K562 (cell line): ENCODE results near the gene CSTB.

Experiments
- BCL6 ChIP-seq: fragments of 250-450 bp; sonication (Bioruptor Pico); IDR thresholded peaks from 2 replicates; pipeline ENCODE4 v1.4.0; 2020
- CXXC5 ChIP-seq: fragments of 250-450 bp; sonication (Bioruptor Pico); IDR thresholded peaks from 2 replicates; pipeline ENCODE4 v1.8.0; 2022; ENCODE audit warnings: inconsistent platforms, mild to moderate bottlenecking, moderate library complexity
- FOS ChIP-seq: IDR thresholded peaks from 3 replicates; pipeline ENCODE4 v1.6.1; 2011; ENCODE audit not compliant: insufficient read length; ENCODE audit errors: extremely low read depth
- NCOR1 ChIP-seq: fragments of 450-650 bp; IDR thresholded peaks from 2 replicates; pipeline ENCODE4 v1.6.1; 2016; ENCODE audit warnings: mild to moderate bottlenecking, moderate library complexity
- RFX7 ChIP-seq: fragments of 250-450 bp; sonication (Bioruptor Pico); IDR thresholded peaks from 2 replicates; pipeline ENCODE4 v1.5.1; 2021; ENCODE audit warnings: mild to moderate bottlenecking
- SMARCC2 ChIP-seq: fragments of 450-650 bp; IDR thresholded peaks from 2 replicates; pipeline ENCODE4 v1.6.1; 2017; ENCODE audit warnings: antibody characterized with exemption, moderate library complexity, mild to moderate bottlenecking, low read depth
- SREBF2 ChIP-seq: sonication (generic); formaldehyde crosslinking; IDR thresholded peaks from 2 replicates; pipeline ENCODE4 v1.4.0; 2020; ENCODE audit warnings: mild to moderate bottlenecking, missing genetic modification reagents
- TEAD1 ChIP-seq, 2 experiments: fragments of 450-650 bp in 1 of 2; sonication (generic) in 1 of 2; formaldehyde crosslinking; IDR thresholded peaks; 2 replicates each; pipeline versions ENCODE4 v1.4.0 to v1.8.0; 2020 to 2022; ENCODE audit warnings: mild to moderate bottlenecking in 2 of 2, missing genetic modification reagents in 1 of 2
- ZNF217 ChIP-seq: sonication (generic); formaldehyde crosslinking; IDR thresholded peaks from 2 replicates; pipeline ENCODE4 v1.8.0; 2022; ENCODE audit warnings: mild to moderate bottlenecking, missing genetic modification reagents
- TF ChIP-seq, protein P1 (sequence below), 3 experiments: IDR thresholded peaks in 2 of 3; conservative IDR thresholded peaks in 1 of 3; 2 replicates each; pipeline ENCODE4 v1.5.1; 2011 to 2012; ENCODE audit warnings: low read length in 3 of 3, mild to moderate bottlenecking in 3 of 3, control low read depth in 2 of 3, improper control_type of control experiment in 1 of 3, inconsistent platforms in 1 of 3, low read depth in 1 of 3, mixed read lengths in 1 of 3, moderate library complexity in 1 of 3; ENCODE audit not compliant: insufficient read depth in 2 of 3
- TF ChIP-seq, protein P2 (sequence below): fragments of 250-450 bp; sonication (Bioruptor Pico); IDR thresholded peaks from 2 replicates; pipeline ENCODE4 v1.5.0; 2022; ENCODE audit warnings: mild to moderate bottlenecking
- TF ChIP-seq, protein P3 (sequence below): fragments of 250-450 bp; sonication (Bioruptor Pico); IDR thresholded peaks from 2 replicates; pipeline ENCODE4 v1.5.0; 2021; ENCODE audit warnings: mild to moderate bottlenecking, borderline replicate concordance
- TF ChIP-seq, protein P4 (sequence below): fragments of 450-650 bp; IDR thresholded peaks from 2 replicates; pipeline ENCODE4 v1.7.0; 2016; ENCODE audit warnings: borderline replicate concordance

DNA sequence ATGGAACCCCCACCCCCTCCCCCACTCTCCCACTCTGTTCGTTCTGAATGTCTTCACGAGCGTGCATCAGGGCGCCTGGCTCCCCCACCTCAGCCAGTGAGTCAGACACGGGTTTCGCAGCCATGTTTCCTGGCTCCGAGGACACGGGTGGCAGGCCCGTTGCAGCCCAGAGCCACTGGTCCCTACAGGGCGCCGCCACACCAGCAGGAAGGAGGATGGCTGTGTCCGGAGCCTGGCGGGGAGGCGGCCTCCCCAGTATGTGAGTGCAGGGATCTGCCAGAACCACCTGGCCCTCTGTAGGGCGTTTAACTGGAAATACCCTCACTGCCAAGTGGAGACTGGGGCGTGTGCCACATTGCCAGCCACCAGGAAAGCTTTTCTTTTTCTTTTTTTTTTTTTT is 18.5 kb downstream of the CSTB start:
- TF ChIP-seq FOS, result no peak
- TF ChIP-seq, protein P1, sequence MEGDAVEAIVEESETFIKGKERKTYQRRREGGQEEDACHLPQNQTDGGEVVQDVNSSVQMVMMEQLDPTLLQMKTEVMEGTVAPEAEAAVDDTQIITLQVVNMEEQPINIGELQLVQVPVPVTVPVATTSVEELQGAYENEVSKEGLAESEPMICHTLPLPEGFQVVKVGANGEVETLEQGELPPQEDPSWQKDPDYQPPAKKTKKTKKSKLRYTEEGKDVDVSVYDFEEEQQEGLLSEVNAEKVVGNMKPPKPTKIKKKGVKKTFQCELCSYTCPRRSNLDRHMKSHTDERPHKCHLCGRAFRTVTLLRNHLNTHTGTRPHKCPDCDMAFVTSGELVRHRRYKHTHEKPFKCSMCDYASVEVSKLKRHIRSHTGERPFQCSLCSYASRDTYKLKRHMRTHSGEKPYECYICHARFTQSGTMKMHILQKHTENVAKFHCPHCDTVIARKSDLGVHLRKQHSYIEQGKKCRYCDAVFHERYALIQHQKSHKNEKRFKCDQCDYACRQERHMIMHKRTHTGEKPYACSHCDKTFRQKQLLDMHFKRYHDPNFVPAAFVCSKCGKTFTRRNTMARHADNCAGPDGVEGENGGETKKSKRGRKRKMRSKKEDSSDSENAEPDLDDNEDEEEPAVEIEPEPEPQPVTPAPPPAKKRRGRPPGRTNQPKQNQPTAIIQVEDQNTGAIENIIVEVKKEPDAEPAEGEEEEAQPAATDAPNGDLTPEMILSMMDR (IDR thresholded peaks at IDR 0.05 in 2 of 3, conservative IDR thresholded peaks at IDR 0.05 in 1 of 3; ENCODE audit: insufficient read depth in 2 of 3, low read depth in 1 of 3, low read length in 3 of 3), result no peak
- TF ChIP-seq ZNF217 (CRISPR knock-in tag), result no peak
- no peak for TF ChIP-seq NCOR1
- TF ChIP-seq, protein P2, sequence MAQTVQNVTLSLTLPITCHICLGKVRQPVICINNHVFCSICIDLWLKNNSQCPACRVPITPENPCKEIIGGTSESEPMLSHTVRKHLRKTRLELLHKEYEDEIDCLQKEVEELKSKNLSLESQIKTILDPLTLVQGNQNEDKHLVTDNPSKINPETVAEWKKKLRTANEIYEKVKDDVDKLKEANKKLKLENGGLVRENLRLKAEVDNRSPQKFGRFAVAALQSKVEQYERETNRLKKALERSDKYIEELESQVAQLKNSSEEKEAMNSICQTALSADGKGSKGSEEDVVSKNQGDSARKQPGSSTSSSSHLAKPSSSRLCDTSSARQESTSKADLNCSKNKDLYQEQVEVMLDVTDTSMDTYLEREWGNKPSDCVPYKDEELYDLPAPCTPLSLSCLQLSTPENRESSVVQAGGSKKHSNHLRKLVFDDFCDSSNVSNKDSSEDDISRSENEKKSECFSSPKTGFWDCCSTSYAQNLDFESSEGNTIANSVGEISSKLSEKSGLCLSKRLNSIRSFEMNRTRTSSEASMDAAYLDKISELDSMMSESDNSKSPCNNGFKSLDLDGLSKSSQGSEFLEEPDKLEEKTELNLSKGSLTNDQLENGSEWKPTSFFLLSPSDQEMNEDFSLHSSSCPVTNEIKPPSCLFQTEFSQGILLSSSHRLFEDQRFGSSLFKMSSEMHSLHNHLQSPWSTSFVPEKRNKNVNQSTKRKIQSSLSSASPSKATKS (CRISPR knock-in tag), result no peak
- no peak for TF ChIP-seq CXXC5
- no peak for TF ChIP-seq RFX7 (CRISPR knock-in tag)
- TF ChIP-seq SREBF2 (CRISPR knock-in tag), result no peak
- TF ChIP-seq, protein P3, sequence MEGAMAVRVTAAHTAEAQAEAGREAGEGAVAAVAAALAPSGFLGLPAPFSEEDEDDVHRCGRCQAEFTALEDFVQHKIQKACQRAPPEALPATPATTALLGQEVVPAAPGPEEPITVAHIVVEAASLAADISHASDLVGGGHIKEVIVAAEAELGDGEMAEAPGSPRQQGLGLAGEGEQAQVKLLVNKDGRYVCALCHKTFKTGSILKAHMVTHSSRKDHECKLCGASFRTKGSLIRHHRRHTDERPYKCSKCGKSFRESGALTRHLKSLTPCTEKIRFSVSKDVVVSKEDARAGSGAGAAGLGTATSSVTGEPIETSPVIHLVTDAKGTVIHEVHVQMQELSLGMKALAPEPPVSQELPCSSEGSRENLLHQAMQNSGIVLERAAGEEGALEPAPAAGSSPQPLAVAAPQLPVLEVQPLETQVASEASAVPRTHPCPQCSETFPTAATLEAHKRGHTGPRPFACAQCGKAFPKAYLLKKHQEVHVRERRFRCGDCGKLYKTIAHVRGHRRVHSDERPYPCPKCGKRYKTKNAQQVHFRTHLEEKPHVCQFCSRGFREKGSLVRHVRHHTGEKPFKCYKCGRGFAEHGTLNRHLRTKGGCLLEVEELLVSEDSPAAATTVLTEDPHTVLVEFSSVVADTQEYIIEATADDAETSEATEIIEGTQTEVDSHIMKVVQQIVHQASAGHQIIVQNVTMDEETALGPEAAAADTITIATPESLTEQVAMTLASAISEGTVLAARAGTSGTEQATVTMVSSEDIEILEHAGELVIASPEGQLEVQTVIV (CRISPR knock-in tag), result no peak
- TF ChIP-seq, protein P4, sequence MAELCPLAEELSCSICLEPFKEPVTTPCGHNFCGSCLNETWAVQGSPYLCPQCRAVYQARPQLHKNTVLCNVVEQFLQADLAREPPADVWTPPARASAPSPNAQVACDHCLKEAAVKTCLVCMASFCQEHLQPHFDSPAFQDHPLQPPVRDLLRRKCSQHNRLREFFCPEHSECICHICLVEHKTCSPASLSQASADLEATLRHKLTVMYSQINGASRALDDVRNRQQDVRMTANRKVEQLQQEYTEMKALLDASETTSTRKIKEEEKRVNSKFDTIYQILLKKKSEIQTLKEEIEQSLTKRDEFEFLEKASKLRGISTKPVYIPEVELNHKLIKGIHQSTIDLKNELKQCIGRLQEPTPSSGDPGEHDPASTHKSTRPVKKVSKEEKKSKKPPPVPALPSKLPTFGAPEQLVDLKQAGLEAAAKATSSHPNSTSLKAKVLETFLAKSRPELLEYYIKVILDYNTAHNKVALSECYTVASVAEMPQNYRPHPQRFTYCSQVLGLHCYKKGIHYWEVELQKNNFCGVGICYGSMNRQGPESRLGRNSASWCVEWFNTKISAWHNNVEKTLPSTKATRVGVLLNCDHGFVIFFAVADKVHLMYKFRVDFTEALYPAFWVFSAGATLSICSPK, result no peak
- no peak for TF ChIP-seq SMARCC2
- TF ChIP-seq TEAD1 (CRISPR knock-in tag; IDR thresholded peaks at IDR 0.05), result no peak
- no peak for TF ChIP-seq BCL6
